Activated T-helper 1 cell treated with Interleukin-2 at 50 U/mL for 16 hours (primary cell): ENCODE results near the gene TSLP.

ENCODE experiments used
- DNase-seq: peaks from one replicate; pipeline ENCODE4 v3.0.0-alpha.2; 2020; ENCODE audit warnings: low read depth

TSLP gene

DNA sequence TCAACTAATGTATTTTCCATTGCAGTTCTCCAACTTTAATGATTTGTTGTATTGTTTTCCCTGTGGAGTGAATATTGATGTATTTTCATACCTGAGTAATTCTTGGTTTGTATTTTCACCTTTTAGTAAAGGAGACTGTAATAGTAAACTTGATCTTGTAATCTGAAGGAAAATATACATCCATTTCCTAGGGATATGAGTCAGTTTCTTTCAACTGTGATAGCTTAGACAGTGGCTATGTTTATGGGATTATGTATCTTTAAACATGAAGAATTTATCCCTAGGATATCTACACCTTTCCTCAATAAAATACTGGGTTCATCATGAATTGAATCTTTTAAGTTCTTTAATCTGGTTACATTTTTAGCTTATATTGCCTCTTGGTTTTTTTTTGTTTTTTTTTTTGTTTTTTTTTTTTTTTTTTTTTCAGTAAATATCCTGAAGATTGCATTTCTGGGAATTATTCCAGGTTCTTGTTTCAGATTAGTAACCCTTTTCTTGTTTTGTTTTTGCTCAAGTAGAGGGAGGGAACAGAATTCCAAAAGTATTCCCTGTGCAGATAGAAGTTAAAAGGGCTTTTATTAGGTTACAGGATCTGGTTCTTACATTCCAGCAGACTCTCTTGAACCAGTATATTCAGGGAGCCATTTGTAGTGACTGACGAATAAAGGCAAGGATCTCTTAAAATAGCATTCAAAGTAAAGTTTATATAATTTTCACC is 27.7 kb downstream of the TSLP start:
- DNase-seq: no peak

DNA sequence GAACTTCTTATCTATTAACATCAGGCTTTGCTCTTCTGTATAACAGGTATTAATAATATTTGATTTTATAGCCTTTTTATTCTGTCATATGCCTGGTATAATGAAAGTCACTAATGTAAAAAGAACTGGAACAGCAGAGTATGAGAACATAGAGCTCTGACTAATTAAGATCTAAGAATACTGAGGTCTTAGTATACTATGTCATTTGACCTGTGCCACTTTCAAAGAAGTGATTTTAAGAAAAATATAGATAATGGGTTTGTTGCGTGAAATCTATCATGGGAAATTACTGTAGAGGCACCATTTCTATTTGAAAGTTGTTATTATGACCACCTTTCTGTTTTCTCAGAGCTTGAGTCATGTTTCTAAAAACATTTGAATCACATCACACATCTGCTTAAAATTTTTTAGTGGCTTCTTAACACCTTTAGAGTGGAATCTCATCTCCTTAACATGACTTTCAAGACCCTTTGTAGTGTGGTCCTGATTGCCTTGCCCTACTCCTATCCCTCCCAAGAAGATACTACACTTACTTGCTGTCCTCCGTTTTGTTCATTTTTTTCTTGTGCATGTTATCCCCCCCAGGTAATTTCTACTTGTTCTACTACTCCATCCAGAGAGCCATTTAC is 34.9 kb downstream of the TSLP start:
- no peak for DNase-seq

DNA sequence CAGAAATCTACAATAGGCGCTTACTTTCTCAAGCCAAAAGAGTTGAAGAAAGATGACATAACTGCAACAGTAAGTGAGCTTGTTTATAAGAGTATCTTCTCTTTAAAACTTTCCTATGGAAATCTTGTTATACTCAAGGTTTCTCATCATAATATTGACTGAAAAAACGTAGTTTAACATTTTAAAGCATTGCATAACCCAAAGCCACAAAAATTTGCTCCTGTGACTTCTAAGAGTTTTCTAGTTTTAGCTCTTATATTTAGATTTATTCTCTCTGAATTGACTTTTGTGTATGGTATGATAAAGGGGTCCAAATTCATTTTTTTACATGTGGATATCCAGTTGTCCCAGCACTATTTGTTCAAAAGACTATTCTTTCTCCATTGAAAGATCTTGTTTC is 35.9 kb downstream of the TSLP start:
- DNase-seq: no peak

DNA sequence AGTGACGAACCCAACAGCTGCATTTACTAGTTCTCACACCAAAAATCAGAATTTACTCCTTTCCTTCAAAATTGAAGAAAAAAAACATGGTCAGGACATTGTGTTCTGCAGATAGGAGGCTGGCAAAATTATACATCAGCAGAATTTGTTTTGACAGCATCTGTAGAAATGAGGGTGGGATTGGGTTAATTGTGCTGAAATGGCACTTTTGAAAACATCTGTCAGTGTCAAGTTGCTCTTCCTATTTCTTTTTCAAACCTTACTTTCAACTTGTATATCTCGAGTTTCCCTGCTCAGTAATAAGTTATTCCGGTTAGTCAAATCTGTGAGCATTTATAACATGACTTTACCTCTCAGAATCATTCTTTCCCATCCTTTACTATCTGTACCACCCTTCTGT is 40.4 kb downstream of the TSLP start:
- DNase-seq: no peak

DNA sequence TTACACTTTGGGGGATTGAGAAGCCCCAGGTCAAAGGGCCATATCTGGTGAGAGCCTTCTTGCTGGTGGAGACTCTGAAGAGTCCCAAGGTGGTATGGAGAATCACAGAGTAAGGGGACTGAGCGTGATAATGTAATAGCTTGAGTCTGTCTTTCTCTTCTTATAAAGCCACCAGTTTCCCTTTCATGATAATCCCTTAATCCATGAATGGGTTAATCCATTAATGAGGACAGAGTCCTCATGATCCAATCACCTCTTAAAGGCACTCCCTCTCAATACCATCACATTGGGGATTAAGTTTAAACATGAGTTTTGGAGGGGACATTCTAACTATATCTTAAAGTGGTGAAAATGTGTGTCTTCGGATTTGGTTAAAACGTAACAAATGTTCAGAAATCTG is 42.2 kb downstream of the TSLP start:
- DNase-seq: no peak

DNA sequence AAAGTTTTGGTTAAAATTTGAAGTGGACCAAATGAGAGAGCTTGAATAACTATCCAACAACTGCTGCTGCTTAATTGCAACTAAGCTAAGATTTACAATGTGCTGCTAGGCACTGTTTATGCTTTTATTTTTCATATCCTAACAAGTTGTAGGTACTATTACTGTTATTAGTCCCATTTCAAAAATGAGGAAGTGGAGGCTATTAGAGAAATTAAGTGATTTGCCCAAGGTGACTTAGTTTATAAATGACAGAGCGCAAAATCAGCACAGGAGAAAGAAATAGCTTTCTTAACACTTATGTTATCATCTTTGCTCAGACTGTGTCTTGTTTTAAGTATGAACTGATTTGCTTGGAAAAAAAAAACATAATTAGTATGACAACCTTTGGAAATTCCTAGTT is 43.7 kb downstream of the TSLP start:
- no peak for DNase-seq

DNA sequence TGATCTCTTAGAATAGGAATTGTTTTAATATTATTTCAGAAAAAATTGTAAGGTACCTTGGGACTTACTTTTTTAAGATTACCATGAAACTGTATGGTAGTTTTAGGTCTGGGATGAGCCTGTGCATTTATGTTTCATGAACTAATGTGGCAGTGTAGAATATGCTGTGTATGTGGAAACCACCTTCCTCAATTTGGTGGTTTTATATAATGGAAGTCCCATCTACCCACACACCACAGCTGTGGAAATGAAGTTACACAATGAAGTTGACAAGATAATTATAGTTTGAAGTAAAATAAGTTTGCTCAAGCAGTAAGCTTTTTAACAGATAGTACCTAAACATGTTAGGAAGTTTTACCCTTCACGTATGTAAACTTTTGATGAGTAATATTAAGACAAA is 45.0 kb downstream of the TSLP start:
- no peak for DNase-seq

DNA sequence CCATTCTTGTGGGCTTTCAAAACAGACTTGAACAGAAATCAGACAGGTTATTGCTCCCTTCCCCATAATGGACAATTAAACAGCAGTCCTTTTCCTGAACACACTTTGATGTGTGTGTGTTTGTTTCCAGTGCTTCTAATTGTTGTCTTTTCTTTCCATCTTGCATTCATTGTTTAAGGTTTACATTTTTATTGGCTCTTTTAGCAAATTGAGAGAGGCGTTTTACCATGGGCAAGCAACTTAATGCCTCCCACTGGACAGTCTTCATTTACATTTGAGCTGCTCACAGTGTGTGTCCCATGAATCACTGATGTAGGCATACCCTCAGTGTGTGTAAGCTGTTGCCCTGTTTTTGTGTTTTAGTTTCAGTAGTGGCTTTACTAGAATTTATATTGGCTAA is 45.6 kb downstream of the TSLP start:
- no peak for DNase-seq

DNA sequence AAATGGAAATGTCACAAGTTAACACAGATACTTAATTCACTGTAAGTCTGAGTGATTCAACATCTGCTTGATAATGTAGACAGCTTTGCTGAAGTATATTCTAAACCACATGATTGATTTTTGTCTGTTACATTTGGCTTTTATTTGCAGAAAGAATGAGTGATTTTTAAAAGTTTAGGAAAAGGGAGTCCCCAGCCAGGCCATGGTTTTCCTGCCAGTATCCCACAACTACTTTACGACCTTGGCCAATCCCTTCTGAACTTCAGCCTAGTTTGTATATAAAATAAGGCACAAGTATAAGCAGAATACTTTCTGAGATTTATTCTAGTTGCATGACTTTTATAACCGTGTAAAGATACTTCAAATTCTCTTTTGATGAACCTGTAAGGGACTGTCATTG is 47.7 kb downstream of the TSLP start:
- no peak for DNase-seq

DNA sequence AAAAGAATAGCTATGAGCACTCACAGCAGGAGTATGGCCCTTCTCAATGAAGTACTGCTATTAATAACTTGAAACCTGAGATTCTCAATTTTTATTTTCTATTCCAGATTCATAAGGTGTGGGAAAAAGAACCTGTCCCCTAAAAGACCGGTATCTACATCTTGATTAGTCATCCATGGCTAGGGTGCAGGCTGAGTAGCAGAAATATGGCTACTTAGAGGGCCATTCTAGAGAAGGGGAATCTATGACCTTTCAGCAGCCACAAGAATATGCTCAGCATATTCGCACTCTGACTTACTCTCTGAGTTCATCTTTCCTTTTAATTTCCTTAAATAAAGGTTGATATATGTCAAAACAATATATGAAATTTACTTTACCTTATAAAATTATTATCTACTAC is 48.3 kb downstream of the TSLP start:
- DNase-seq: no peak

DNA sequence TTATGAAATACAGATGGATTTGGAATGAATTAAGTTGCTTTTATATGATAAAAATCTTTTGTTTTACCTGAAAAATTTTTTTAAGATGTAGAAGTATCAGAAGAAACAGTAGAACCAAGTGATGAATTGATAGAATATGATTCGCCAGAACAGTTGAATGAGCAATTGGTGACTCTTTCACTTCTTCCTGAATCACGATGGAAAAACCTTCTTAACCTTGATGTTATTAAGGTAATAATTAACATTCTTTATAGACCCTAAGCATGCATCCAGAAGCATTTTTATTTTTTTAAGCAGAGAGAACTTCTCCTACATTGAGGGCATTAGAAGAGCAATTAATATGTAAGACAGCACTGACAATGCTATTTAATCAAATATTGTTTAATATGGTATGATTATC is 49.4 kb downstream of the TSLP start:
- DNase-seq: no peak

DNA sequence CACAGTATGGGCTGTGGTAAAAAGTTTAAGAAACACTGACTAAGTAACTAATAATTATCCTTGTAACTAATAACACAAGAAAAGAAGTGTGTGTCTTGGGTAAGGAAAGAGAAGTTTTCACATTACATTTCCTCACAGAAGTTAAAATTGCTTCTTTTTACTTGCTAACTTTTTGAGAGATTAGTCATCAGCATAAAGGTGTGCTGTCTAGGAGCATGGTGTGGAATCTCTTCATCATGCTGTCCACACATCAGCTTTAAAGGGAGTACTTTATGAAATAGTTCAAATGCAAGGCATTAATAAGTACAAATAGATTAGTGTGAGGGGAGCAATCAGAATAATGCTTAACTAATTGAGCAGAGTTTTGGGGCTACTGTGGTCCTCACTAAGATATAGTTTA is 50.4 kb downstream of the TSLP start:
- no peak for DNase-seq

DNA sequence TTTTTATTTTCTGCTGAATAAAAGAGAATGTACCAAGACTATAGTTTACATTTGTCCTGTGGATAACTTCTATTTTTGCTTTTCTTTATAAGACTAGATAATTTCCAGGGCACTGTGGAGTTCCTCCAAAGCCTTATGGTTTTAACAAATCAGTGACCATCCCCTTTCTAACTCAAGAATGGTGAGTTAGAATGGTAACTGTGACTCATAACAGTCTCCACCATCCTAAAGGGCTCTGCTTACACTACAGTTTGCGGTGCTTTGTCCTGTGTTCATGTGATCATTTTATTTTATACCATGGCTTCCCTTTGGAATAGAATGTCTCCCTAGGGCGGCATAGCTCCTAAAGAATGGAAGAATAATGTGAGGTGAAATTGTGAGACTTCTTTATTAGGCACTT is 50.9 kb downstream of the TSLP start:
- no peak for DNase-seq

DNA sequence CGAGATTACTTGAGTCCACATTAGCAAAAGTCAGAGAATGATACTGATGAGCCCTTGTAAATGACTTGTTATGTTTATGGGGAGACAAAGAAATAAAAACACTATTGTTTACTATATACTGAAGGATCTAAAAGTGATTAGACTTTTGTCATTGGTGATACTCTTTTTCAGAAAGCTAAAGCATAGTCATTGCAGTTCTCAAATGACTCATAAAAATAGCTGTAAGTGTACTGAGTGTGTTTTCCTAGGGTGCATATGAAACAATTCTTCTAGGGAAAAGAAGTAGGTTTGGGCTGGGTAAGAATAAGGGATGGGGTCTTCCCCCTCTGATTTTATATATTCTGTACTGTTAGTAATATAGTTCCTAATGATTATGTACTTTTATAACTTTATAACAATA is 53.3 kb downstream of the TSLP start:
- DNase-seq: no peak

DNA sequence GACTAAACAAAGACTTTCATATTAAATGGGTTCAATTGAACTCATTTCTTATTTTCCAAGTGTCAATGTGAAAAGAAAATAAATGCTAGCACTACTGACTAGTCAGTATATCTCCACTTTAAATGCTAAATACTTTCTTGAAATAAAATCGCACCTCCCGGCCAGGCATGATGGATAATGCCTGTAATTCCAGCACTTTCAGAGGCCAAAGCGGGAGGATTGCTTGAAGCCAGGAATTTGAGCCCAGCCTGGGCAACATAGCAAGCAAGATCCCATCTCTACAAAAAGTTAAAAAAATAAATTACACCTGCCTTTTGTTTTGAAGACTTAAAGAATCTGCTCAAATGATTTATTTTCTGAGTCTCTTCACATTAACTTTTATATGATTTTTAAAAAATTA is 55.4 kb downstream of the TSLP start:
- no peak for DNase-seq
